Measurements from ENCODE around the gene ABHD17A. TPM values are rescaled to one million over a fixed set of nuclear protein-coding genes. Genes with fewer than 3 reads are reported as not detected.
"Not testable (repeated sequence)": the region's sequence is repeated elsewhere in the genome, so short reads cannot be mapped to it uniquely, and the experiment has no call there.

The ABHD17A gene
- polyA plus RNA-seq, 1 donor: 52.9 TPM

GRCh38 chr19:1910177-1910576 is 24.9 kb upstream of the ABHD17A start:
- DNase-seq (ENCODE audit: low read depth): no peak

DNA sequence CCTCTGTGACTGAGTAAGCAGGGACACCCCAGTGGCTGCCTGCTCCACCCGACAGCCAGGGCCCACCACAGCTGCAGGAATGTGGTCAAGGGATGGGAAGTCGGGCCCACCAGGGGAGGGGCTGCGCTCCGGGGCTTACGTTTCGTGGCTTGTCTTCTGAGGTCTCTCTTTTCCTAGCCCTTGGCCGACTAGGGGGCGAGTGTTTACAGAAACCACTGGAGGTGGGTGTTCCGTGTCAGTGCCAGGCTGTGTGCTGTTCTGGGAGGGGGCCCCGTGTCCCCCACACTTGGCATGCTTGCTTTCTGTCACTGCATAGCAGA is 24.4 kb upstream of the ABHD17A start:
- no peak for DNase-seq (ENCODE audit: low read depth)

GRCh38 chr19:1908364-1908678 is 23.0 kb upstream of the ABHD17A start:
- DNase-seq (ENCODE audit: low read depth): no peak

DNA sequence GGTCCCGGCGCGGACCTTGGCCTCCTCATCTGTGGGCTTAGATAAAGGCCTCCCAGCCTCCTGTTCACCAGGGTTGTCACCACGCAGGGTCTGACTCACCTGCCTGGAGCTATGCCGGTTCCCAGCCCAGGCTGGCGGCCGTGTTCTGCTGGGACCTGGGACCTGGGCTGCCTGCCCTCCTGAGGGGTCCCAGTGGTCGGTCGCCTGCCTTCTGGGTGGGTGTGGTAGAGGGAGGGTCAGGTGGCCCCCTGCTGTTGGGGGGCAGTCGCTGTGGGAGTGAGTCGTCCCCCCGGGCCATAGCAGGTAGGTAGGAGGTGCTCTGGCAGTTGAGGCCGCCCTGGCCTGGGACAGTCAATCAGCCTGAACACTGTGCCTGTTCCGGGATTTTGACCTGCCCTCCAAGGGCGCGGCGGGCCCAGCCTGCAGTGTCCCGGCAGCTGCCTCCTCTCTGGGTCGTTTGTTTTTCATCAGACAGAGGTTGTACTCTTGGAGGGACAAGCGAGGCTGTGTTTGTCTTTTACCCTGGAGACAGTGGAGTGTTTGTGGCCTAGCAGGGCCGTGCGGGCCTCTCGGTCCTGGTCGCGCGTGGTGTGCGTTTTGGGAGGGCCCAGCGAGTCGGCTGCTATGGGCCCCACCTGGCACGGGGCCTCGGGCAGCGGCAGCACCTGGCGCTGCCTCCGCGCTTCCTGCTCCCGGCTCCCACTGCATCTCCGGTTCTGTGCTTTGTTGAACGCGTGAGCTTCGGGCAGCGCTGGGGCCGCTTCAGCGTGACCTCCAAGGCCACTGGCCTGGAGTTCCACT is 22.5 kb upstream of the ABHD17A start:
- no peak for DNase-seq (ENCODE audit: low read depth)

DNA sequence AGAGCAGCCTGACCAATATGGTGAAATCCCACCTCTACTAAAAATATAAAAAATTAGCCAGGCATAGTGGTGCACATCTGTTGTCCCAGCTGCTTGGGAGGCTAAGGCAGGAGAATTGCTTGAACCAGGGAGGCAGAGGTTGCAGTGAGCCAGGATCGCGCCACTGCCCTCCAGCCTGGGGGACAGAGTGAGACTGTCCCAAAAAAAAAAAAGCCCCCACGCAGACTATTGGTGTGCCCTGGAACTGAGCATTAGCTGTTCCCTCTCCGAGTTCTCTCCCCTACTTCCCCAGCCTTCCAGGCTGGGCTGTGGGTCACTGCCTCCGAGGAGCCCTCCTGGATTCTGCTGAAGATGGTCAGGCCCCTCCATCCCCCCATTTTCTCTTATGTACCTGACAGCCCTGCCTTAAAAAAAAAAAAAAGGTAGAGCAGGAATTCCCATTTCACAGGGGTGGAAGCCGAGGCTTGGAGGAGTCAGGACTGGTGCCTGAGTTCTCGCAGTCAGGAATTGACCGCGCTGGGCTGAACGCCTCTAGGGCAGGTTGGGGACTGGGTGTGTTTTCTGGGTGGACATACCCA is 21.8 kb upstream of the ABHD17A start:
- DNase-seq (ENCODE audit: low read depth): no peak

DNA sequence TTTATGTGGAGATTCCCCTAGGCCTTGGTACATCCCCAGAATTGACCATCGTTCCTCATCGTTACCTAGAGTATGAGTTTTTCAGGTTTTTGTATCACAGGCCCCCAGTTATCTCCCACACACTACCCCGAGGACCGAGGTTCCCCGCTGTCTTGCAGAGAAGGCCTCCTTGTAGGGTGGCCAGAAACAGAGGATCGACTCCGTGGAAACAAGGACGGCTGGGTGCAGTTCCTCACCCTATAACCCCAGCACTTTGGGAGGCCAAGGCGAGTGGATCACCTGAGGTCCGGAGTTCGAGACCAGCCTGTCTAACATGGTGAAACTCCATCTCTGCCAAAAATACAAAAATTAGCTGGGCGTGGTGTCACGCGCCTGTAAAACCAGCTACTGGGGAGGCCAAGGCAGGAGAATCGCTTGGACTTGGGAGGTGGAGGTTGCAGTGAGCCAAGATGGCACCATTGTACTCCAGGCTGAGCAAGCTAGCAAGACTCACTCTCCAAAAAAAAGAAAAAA is 20.6 kb upstream of the ABHD17A start:
- DNase-seq (ENCODE audit: low read depth): no peak

GRCh38 chr19:1905110-1905862 is 20.0 kb upstream of the ABHD17A start, which contains the start of the genes ADAT3 and SCAMP4:
ADAT3 (plus strand) TSS chr19:1905399; CDS start chr19:1912048, 6,649 bp downstream.
SCAMP4 (plus strand) TSS chr19:1905399; CDS start chr19:1915020, 9,621 bp downstream.
- DNase-seq (ENCODE audit: low read depth): peak; percentile 93

DNA sequence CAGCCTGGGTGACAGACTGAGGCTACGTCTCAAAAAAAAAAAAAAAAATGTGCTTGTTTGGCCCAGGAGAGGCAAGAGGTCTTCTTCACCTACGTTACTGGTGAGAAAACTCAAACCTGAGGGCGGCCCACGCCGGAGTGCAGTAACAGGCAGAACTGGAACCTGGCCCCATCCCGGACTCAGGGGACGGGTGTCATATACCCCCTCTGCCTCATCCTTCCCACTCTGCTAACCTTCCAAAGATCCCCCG is 19.5 kb upstream of the ABHD17A start:
- no peak for DNase-seq (ENCODE audit: low read depth)

- no peak for DNase-seq (ENCODE audit: low read depth)
Observed at GRCh38 chr19:1902923-1903322, 17.6 kb upstream of the ABHD17A start.

DNA sequence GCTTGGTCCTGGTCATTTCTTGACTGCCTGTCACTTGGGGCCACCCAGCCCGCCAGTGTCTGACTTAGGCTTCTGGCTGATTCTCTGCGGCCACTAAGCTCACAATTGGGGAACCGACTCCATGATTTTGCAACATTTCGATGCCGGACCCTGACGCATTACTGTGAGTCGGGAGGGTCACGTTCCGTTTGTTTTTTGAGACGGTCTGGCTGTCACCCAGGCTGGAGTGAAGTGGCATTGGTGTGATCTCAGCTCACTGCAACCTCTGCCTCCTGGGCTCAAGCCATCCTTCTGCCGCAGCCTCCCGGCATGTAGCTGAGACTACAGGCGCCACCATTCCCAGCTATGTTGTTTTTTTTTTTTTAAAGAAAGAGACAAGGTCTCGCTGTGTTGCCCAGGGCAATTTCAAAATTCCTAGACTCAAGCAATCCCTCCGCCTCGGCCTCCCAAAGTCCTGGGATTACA is 16.7 kb upstream of the ABHD17A start:
- DNase-seq (ENCODE audit: low read depth): no peak

DNA sequence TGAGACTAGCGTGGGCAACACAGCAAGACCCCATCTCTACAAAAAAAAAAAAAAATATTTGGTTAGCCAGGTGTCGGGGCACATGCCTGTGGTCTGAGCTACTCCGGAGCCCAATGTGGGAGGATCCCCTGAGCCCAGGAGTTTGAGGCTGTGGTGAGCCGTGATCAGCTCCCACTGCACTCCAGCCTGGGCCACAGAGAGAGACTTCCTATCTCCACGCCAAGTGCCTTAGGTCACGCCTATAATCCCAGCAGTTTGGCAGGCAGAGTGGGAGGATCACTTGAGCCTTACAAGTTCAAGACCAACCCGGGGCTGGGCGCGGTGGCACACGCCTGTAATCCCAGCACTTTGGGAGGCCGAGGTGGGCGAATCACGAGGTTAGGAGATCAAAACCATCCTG is 11.2 kb upstream of the ABHD17A start:
- no peak for DNase-seq (ENCODE audit: low read depth)

GRCh38 chr19:1893791-1894190 is 8.5 kb upstream of the ABHD17A start:
- no peak for DNase-seq (ENCODE audit: low read depth)

GRCh38 chr19:1889907-1890306 is 4.6 kb upstream of the ABHD17A start:
- no peak for DNase-seq (ENCODE audit: low read depth)

GRCh38 chr19:1888385-1888784 is 3.1 kb upstream of the ABHD17A start:
- no peak for DNase-seq (ENCODE audit: low read depth)

DNA sequence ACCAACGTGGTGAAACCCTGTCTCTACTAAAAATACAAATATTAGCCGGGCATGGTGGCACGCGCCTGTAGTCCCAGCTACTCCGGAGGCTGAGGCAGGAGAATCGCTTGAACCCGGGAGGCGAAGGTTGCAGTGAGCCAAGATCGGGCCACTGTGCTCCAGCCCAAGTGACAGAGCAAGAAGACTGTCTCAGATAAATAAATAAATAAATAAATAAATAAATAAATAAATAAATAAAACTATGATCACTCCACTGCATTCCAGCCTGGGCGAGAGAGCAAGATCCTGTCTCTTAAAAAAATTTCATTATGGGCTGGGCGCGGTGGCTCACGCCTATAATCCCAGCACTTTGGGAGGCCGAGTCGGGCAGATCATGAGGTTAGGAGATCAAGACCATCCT is 1.1 kb upstream of the ABHD17A start:
- DNase-seq (ENCODE audit: low read depth): not testable (repeated sequence)

DNA sequence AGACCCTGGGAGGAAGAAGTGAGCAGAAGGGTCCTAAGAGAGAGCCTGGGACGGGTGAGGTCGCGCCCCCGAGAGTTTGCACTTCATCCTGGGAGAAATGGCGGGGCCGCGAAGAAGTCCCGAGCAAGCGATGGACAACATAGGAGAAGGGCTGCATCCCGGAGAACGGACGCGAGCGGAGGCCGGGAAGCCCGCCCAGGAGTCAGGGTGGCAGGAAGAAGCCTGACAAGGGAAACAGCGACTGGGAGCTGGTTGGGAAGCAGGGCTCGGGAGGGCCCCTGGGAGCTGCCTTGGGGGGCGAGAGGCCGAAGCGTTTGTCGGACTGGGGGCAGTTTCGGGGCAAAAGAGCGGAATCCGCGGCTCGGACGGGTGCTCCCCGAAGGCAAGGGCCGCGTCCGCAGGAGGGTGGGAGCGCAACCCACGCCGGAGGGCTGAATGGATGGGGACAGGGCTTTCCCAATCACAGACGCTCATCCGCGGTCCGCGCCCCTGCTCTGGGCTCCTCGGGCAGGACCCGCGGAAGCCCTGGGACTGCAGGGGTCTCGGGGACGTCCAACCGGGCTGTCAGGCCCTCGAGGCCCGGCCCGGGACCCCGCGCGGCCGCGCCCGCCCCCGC is 469 bp downstream of the ABHD17A start:
- DNase-seq (ENCODE audit: low read depth): no peak

DNA sequence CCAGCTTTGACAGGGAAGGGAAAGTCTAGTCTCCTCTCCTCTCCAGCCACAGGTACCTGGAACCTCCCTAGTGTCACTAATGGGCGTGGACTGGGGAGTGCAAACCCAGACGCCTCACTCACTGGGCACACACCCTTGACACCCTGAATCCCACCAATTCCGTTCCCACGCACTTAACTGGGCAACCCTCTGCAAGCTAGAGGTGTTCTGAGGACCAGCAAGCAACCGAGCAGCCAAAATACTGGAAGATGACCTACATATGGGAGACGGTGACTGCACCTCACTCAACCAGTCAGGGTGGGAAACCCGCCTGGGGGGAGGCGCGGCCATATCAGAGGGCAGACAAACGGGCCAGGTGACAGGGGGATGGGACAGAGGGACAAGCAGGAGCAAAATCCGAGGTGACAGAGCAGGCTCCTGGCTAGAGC is 991 bp downstream of the ABHD17A start:
- no peak for DNase-seq (ENCODE audit: low read depth)

DNA sequence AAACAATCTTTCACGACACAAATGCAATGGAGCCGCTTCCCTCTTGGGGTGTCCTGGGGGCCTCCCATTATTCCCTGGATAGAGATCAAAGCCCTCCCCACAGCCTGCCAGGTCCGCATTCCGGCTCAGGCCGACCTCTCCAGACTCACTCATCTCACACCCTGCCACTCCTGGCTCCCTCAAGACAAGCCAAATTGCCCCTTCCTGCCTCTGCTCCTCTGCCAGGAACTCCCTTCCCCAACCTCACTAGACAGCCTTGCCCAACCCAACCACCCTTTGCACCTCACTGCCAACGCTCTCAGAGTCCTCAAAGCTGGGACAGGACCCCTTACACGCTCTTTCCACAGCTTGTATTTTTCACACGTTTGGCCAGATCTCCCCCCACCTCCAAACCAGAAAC is 1.5 kb downstream of the ABHD17A start:
- DNase-seq (ENCODE audit: low read depth): no peak

DNA sequence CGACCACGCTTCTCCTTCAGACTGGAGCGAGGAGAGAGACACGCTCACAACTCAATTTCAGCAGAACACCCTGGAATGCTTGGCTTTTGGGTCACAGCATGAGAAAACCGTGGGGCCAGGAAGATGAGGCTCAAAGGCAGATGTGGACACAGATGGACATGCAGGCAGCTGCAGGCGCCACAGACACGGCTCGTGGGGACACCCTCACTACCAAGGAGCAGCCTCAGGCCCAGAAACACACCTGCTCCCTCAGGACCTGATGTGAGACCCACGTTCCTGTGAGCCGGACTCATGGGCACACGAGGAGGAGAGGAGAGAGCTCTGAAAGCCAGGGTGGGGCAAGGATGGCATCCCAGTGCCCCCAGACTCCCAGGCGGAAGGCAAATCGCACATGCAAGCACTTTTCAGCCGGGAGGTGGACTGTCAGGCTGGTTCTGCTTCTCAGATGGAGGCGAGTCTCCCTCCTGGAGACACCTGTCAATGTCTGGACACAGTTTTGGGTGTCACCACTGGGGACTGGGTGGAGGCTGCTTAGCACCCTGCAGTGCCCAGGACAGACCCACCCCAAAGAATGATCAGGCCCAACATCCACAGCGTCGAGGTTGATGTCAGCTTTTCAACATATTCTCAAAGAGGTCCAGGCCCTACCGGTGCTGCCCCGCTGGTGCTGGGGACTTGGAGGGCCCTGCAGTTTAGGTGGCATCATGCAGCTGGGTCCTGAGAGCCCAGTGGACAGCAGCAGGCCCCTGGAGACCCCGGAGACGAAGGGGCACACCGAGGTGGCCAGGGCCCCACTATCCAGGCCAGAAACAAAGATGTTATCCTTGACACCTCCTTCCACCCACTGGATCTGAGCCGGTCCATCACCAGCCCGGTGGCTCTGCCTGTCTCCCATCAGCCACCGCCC is 2.3 kb downstream of the ABHD17A start:
- DNase-seq (ENCODE audit: low read depth): no peak

GRCh38 chr19:1882089-1882785 is 3.1 kb downstream of the ABHD17A start:
- DNase-seq (ENCODE audit: low read depth): no peak

Measured in forelimb muscle (tissue), 1 donor.